ENCODE results near the gene PLCL1. TPM values are rescaled to one million over a fixed set of nuclear protein-coding genes. Genes with fewer than 3 reads are reported as not detected.

The PLCL1 gene
- total and polyA plus RNA-seq, 10 of the 15 experiments (the other 5 are each of a cell fraction or from before 2014, with no cell fraction given) = 0.03 to 1.5 (median 0.22) TPM

GRCh38 chr2:197810016-197810415, 5.6 kb downstream of the PLCL1 start (continued):
- no peak for TF ChIP-seq SIX5 (IDR thresholded peaks at IDR 0.05; ENCODE audit: low read depth, low read length, severe bottlenecking)
- TF ChIP-seq FOXM1 (IDR thresholded peaks at IDR 0.05; ENCODE audit: low read depth, low read length) = no peak
- TF ChIP-seq MLLT1 (IDR thresholded peaks at IDR 0.05) = no peak
- TF ChIP-seq CHD1 (IDR thresholded peaks at IDR 0.05; ENCODE audit: low read depth, low read length) = no peak
- no peak for TF ChIP-seq LARP7 (IDR thresholded peaks at IDR 0.05)
- TF ChIP-seq ATF3 (IDR thresholded peaks at IDR 0.05; ENCODE audit: borderline replicate concordance, extremely low read depth, low read depth, low read length) = no peak

- H3K9ac ChIP-seq (ENCODE audit: control insufficient read depth, insufficient read depth, low read length) = no peak overlapping the region
- H3K27ac ChIP-seq (ENCODE audit: control insufficient read depth, insufficient read depth) = no peak overlapping the region
- peaks cover under 1 to 14% of the 10 kb centered on the region in 2 experiments for H3K27me3 ChIP-seq (replicated peaks in 1 of 2; ENCODE audit: control insufficient read depth in 2 of 2, insufficient read depth in 2 of 2, low read length in 1 of 2)
- RAD21 ChIA-PET (ENCODE audit: unreplicated experiment) = interaction anchor here (1.2 to 2.0 kb wide), 4 partner anchors 28 to 487 kb away, joined by 5 to 9 read pairs (median 6); no protein-coding TSS in a partner anchor
- H3K36me3 ChIP-seq (ENCODE audit: control insufficient read depth in 2 of 2, insufficient read depth in 2 of 2, low read length in 1 of 2) = no peaks in the 10 kb centered on the region
- no peaks in the 10 kb centered on the region for H4K20me1 ChIP-seq (ENCODE audit: control insufficient read depth, insufficient read depth)
- no peaks in the 10 kb centered on the region for H3K4me1 ChIP-seq (ENCODE audit: control insufficient read depth, insufficient read depth, low read length)
- no TSS peak for BruUV-seq (replicated peaks)
- intact Hi-C loops (cut with micrococcal nuclease; ENCODE audit: unreplicated experiment) (no loop called here), in situ Hi-C loops (cut with MboI) (no loop called here)
- CTCF ChIA-PET = interaction anchor here (1.0 to 11.1 kb wide), 7 partner anchors 9 to 487 kb away, joined by 3 to 109 read pairs (median 3); no protein-coding TSS in a partner anchor
- WGBS (ENCODE audit: insufficient coverage, insufficient replicate concordance, low lambda C conversion rate, missing lambda C conversion rate) = 41% methylated on average over 3 of the region's 3 CpGs
- no peak overlapping the region for H2AFZ ChIP-seq (ENCODE audit: control insufficient read depth, low read depth, low read length)
- POLR2A ChIA-PET = interaction anchor here (0.6 to 1.0 kb wide), 2 partner anchors 8 to 147 kb away, joined by 3 to 4 read pairs; no protein-coding TSS in a partner anchor
- FAIRE-seq = no peak
- SMC1A ChIA-PET (ENCODE audit: uncharacterized antibody, unreplicated experiment) = interaction anchor here (1.0 to 12.2 kb wide), 7 partner anchors 9 to 486 kb away, joined by 3 to 120 read pairs (median 5); no protein-coding TSS in a partner anchor
- DNase-seq (ENCODE audit: low read depth, low spot score) = no peak
- H3K79me2 ChIP-seq (ENCODE audit: control insufficient read depth, insufficient read depth, low read length) = no peaks in the 10 kb centered on the region
- no peak overlapping the region for H3K4me3 ChIP-seq
- H3K9me3 ChIP-seq (replicated peaks; ENCODE audit: control insufficient read depth, insufficient read depth, low read length) = no peaks in the 10 kb centered on the region
- no peak overlapping the region for H3K4me2 ChIP-seq (ENCODE audit: control insufficient read depth, insufficient read depth)
- ATAC-seq = peak; percentile 19; the same call in 2 of the 3 replicates
- no peak for TF ChIP-seq NKRF (conservative IDR thresholded peaks at IDR 0.05)
- no peak for TF ChIP-seq SIX5 (IDR thresholded peaks at IDR 0.05; ENCODE audit: low read depth, low read length, severe bottlenecking)
- no peak for TF ChIP-seq ZZZ3 (IDR thresholded peaks at IDR 0.05; ENCODE audit: control insufficient read depth, insufficient read length, low read depth)
- TF ChIP-seq SMC3 (IDR thresholded peaks at IDR 0.05; ENCODE audit: borderline replicate concordance, low read length) = no peak
- TF ChIP-seq YBX1 (IDR thresholded peaks at IDR 0.05) = no peak
- no peak for TF ChIP-seq POLR2A (IDR thresholded peaks at IDR 0.05; ENCODE audit: low read depth, low read length)
- TF ChIP-seq BRCA1 (IDR thresholded peaks at IDR 0.05; ENCODE audit: low read depth, low read length) = no peak
- TF ChIP-seq MYB (IDR thresholded peaks at IDR 0.05; ENCODE audit: borderline replicate concordance, low read depth, low read length) = no peak
- no peak for TF ChIP-seq EGR1 (IDR thresholded peaks at IDR 0.05; ENCODE audit: borderline replicate concordance in 1 of 2, low read depth in 2 of 2, low read length in 2 of 2)
- TF ChIP-seq SMAD5 (IDR thresholded peaks at IDR 0.05; ENCODE audit: low read depth) = no peak
- no peak for TF ChIP-seq RCOR1 (conservative IDR thresholded peaks at IDR 0.05; ENCODE audit: low read depth, low read length)
- no peak for TF ChIP-seq RAD21 (IDR thresholded peaks at IDR 0.05; ENCODE audit: insufficient read depth, low read depth, low read length)
- TF ChIP-seq ZNF24 (IDR thresholded peaks at IDR 0.05) = no peak
Observed at GRCh38 chr2:197810491-197810890, 6.1 kb downstream of the PLCL1 start.
